ENCODE data around the gene CASP8. TPM values are rescaled to one million over a fixed set of nuclear protein-coding genes. Genes with fewer than 3 reads are reported as not detected.

Gene CASP8
- total RNA-seq, 1 donor from 2014 or later, result 14.2 TPM

DNA sequence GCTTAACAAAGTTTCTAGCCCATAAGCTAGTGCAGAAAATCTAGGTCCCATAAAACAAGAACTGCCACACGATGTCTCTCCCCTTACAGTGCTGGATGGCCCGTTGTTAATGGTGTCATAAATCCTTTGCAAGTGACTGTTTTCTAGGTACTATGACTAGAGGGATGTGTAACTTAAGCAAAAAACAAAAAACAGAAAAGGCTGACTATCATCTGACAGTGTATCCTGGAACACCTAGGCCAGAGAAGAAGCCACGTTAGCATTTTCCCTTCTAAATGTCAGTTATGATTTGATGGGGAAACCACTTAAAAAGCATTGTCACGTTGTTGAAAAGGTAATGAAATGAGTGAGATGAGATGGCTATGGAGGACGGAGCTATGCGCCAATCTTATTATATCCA is 2.4 kb downstream of the CASP8 start:
- Histone ChIP-seq H3K4me3 (ENCODE audit: low read depth, low read length) (no peak overlapping the region), H3K36me3 (ENCODE audit: control insufficient read depth, insufficient read depth, low read length) (no peaks in the 10 kb centered on the region), H3K27me3 (ENCODE audit: control insufficient read depth, insufficient read depth, low read length) (no peaks in the 10 kb centered on the region)
- no peak for DNase-seq (ENCODE audit: low read depth)
- TF ChIP-seq, protein P1, sequence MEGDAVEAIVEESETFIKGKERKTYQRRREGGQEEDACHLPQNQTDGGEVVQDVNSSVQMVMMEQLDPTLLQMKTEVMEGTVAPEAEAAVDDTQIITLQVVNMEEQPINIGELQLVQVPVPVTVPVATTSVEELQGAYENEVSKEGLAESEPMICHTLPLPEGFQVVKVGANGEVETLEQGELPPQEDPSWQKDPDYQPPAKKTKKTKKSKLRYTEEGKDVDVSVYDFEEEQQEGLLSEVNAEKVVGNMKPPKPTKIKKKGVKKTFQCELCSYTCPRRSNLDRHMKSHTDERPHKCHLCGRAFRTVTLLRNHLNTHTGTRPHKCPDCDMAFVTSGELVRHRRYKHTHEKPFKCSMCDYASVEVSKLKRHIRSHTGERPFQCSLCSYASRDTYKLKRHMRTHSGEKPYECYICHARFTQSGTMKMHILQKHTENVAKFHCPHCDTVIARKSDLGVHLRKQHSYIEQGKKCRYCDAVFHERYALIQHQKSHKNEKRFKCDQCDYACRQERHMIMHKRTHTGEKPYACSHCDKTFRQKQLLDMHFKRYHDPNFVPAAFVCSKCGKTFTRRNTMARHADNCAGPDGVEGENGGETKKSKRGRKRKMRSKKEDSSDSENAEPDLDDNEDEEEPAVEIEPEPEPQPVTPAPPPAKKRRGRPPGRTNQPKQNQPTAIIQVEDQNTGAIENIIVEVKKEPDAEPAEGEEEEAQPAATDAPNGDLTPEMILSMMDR (IDR thresholded peaks at IDR 0.05; ENCODE audit: insufficient read depth, low read length, poor library complexity, severe bottlenecking), result no peak

DNA sequence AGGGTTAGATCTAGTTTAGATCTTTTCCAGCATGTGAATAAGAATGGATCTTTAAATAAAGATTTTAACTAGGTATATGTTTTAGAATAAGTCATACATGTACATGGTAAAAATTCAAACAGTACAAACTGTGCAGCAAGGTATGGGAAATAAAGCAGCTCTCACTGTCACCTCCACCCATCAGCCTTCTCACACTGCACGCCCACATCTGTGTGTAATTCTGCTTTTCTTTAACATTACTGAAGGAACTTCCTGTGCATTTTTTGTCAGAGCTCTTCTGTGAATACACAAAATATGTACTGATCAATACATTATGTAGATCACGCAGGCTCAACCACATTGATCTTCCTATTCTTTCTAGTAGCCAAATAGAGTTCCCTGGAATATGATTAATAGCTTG is 3.4 kb downstream of the CASP8 start:
- DNase-seq (ENCODE audit: low read depth), result no peak
- TF ChIP-seq, protein P1 (IDR thresholded peaks at IDR 0.05; ENCODE audit: insufficient read depth, low read length, poor library complexity, severe bottlenecking), result no peak
- Histone ChIP-seq H3K27me3 (ENCODE audit: control insufficient read depth, insufficient read depth, low read length) (no peaks in the 10 kb centered on the region), H3K36me3 (ENCODE audit: control insufficient read depth, insufficient read depth, low read length) (no peaks in the 10 kb centered on the region), H3K4me3 (ENCODE audit: low read depth, low read length) (no peak overlapping the region)

DNA sequence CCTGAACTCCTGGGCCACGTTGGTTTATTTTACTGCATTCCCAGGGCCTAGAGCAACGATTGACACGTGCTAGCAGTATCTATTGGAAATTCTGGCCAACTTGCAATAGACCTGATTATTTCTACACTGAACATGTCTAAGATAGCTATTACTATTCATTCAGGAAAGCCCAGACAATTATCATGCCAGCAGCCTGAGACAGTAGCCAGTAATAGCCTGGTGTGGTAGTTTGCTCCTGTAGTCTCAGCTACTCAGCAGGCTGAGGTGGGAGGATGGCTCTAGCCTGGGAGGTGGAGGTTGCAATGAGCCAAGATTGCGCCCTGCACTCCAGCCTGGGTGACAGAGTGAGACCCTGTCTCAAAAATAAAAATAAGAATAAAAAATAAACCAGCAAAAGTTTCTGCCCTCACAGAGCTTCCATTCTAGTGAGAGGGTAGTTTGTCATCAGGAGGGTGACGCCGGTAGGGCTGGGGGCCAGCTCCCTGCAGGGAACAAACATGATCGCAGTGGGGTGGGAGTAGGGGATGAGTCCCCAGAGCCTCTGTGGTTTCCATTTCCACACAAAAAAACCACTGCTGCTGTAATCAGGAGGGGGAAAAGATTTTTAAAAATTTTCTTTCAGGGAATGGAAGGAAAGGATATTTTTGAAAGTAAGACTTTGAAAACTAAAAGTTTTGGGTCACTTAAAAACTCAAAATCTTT is 4.3 kb downstream of the CASP8 start:
- Histone ChIP-seq H3K36me3 (ENCODE audit: control insufficient read depth, insufficient read depth, low read length) (no peaks in the 10 kb centered on the region), H3K27me3 (ENCODE audit: control insufficient read depth, insufficient read depth, low read length) (no peaks in the 10 kb centered on the region), H3K4me3 (ENCODE audit: low read depth, low read length) (no peak overlapping the region)
- TF ChIP-seq, protein P1 (IDR thresholded peaks at IDR 0.05; ENCODE audit: insufficient read depth, low read length, poor library complexity, severe bottlenecking), result no peak
- no peak for DNase-seq (ENCODE audit: low read depth)

DNA sequence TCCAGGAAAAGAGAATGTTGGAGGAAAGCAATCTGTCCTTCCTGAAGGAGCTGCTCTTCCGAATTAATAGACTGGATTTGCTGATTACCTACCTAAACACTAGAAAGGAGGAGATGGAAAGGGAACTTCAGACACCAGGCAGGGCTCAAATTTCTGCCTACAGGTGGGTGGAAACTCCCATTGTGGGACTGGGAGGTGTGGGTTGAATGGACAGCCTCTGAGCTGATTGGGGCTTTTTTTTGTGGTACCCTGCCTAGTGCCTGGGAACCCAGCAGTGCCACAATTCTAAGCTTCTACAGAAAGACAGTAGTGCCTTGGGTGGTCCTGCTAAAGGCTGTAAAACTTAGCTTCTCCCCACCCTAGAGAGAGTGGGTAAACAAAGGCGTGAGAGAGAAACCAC is 6.3 kb downstream of the CASP8 start:
- TF ChIP-seq, protein P1 (IDR thresholded peaks at IDR 0.05; ENCODE audit: insufficient read depth, low read length, poor library complexity, severe bottlenecking), result no peak
- no peaks in the 10 kb centered on the region for H3K27me3 ChIP-seq (ENCODE audit: control insufficient read depth, insufficient read depth, low read length)
- H3K4me3 ChIP-seq (ENCODE audit: low read depth, low read length), result no peak overlapping the region
- no peaks in the 10 kb centered on the region for H3K36me3 ChIP-seq (ENCODE audit: control insufficient read depth, insufficient read depth, low read length)
- DNase-seq (ENCODE audit: low read depth), result no peak

GRCh38 chr2:201267278-201268030 is 7.1 kb downstream of the CASP8 start:
- TF ChIP-seq, protein P1 (IDR thresholded peaks at IDR 0.05; ENCODE audit: insufficient read depth, low read length, poor library complexity, severe bottlenecking), result no peak
- no peak for DNase-seq (ENCODE audit: low read depth)
- no peaks in the 10 kb centered on the region for H3K27me3 ChIP-seq (ENCODE audit: control insufficient read depth, insufficient read depth, low read length)
- no peak overlapping the region for H3K4me3 ChIP-seq (ENCODE audit: low read depth, low read length)
- no peaks in the 10 kb centered on the region for H3K36me3 ChIP-seq (ENCODE audit: control insufficient read depth, insufficient read depth, low read length)

Data from kidney epithelial cell (primary cell).